ENCODE measurements around the gene C10orf95. TPM values are rescaled to one million over a fixed set of nuclear protein-coding genes. Genes with fewer than 3 reads are reported as not detected.

The C10orf95 gene
- total and polyA plus RNA-seq, 2 experiments from 2014 or later = 0.69 to 1.1 TPM

GRCh38 chr10:102401735-102402511 lies 49.4 kb downstream of the C10orf95 start:
- no peaks in the 10 kb centered on the region; the same call in 2 of the 3 replicates for H3K36me3 Mint-ChIP-seq (ENCODE audit: low read depth)
- no peak overlapping the region for H3K4me2 ChIP-seq
- ATAC-seq = no peak
- H3K27ac Mint-ChIP-seq = no peak overlapping the region
- H3K27ac ChIP-seq (ENCODE audit: low read depth) = no peak overlapping the region
- 0 out of 2 replicates have a peak, but pooled peaks cover 9% of the 10 kb centered on the region for H3F3A ChIP-seq (replicated peaks; ENCODE audit: low read depth)
- no peaks in the 10 kb centered on the region for H3K9me3 Mint-ChIP-seq
- H3K9me2 ChIP-seq (ENCODE audit: insufficient read depth) = no peaks in the 10 kb centered on the region
- H3K27me3 Mint-ChIP-seq (ENCODE audit: insufficient read depth, low read depth, poor library complexity) = peaks cover 23% of the 10 kb centered on the region
- H3K4me1 Mint-ChIP-seq = peaks cover 7% of the 10 kb centered on the region; the same call in 2 of the 3 replicates
- no peaks in the 10 kb centered on the region for H3K79me2 ChIP-seq (replicated peaks; ENCODE audit: insufficient read depth)
- H3K27me3 ChIP-seq (ENCODE audit: insufficient read depth) = no peaks in the 10 kb centered on the region
- H2AFZ ChIP-seq = no peak overlapping the region
- TF ChIP-seq ZNF462 (CRISPR knock-in tag; IDR thresholded peaks at IDR 0.05) (no peak), EZH2phosphoT487 (IDR thresholded peaks at IDR 0.05; ENCODE audit: unreplicated experiment) (no peak), REST (IDR thresholded peaks at IDR 0.05; ENCODE audit: unreplicated experiment) (no peak), EZH2 (IDR thresholded peaks at IDR 0.05; ENCODE audit: low read depth, unreplicated experiment) (no peak), ZNF331 (CRISPR knock-in tag; IDR thresholded peaks at IDR 0.05; ENCODE audit: low read depth) (no peak), JUNB (IDR thresholded peaks at IDR 0.05; ENCODE audit: unreplicated experiment) (no peak)
- 0 out of 2 replicates have a peak, but pooled peaks cover 3% of the 10 kb centered on the region for H3K4me1 ChIP-seq (ENCODE audit: insufficient read depth)
- no peaks in the 10 kb centered on the region for H3K36me3 ChIP-seq (ENCODE audit: insufficient read depth)
- H3K4me3 Mint-ChIP-seq = no peak overlapping the region
- H4K20me1 ChIP-seq (replicated peaks; ENCODE audit: insufficient read depth) = no peaks in the 10 kb centered on the region
- no peak for DNase-seq (ENCODE audit: low spot score)
- H3K4me3 ChIP-seq = no peak overlapping the region
